Measurements from ENCODE around the gene MYOCD.

DNA sequence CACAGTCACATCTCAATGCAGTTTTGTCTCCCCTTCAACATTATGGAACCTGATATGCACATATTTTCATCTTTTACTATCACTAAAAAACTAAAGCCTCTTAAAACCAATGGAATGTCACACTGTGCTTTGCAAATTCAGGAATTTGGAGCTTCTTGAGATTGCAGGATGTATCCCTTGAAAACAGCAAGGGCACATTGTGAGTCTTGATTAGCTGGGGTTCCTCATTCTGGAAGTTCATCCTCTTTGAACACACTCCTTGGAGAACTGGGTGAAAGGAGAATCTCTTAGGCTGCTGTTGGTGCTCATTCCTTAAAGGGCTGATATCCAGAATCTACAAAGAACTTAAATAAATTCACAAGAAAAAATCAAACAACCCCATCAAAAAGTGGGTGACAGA, 21.1 kb upstream of the MYOCD start:
- TF ChIP-seq, protein P1, sequence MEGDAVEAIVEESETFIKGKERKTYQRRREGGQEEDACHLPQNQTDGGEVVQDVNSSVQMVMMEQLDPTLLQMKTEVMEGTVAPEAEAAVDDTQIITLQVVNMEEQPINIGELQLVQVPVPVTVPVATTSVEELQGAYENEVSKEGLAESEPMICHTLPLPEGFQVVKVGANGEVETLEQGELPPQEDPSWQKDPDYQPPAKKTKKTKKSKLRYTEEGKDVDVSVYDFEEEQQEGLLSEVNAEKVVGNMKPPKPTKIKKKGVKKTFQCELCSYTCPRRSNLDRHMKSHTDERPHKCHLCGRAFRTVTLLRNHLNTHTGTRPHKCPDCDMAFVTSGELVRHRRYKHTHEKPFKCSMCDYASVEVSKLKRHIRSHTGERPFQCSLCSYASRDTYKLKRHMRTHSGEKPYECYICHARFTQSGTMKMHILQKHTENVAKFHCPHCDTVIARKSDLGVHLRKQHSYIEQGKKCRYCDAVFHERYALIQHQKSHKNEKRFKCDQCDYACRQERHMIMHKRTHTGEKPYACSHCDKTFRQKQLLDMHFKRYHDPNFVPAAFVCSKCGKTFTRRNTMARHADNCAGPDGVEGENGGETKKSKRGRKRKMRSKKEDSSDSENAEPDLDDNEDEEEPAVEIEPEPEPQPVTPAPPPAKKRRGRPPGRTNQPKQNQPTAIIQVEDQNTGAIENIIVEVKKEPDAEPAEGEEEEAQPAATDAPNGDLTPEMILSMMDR (IDR thresholded peaks at IDR 0.05) = no peak
- no peak for TF ChIP-seq POLR2A (IDR thresholded peaks at IDR 0.05)

Measured in right lobe of liver (tissue), 4 donors.